Cortex of kidney (tissue), 1 donor: ENCODE data around the gene UBTFL1.
"Not testable (repeated sequence)": the region's sequence is repeated elsewhere in the genome, so short reads cannot be mapped to it uniquely, and the experiment has no call there.

Source experiments
- DNase-seq: peaks from one replicate; lab custom pipeline; 2025; lab: John Stamatoyannopoulos, UW

UBTFL1 gene, protein sequence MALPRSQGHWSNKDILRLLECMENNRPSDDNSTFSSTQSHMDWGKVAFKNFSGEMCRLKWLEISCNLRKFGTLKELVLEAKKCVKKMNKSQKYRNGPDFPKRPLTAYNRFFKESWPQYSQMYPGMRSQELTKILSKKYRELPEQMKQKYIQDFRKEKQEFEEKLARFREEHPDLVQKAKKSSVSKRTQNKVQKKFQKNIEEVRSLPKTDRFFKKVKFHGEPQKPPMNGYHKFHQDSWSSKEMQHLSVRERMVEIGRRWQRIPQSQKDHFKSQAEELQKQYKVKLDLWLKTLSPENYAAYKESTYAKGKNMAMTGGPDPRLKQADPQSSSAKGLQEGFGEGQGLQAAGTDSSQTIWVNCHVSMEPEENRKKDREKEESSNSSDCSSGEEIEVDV

DNA sequence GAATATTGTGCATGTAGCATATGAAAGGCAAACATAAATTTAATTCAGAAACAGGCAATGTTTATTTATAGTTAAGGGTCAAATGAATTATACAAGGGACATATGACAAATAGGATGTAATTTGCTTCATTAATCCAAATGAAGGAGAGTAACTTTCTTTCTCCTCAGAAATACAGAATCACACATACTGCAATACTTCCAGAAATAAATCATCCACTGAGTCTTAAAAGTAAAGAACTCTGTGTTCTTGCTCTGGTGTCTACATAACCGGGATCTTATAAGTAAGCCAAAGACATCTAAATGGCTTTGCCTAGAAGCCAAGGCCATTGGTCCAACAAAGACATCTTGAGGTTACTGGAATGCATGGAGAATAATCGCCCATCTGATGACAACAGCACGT lies at the start of gene UBTFL1:
Gene UBTFL1 (plus strand): TSS at position 301 of the 400 bp plus-strand sequence. CDS start 0 bp downstream, at position 301.
- DNase-seq, result not testable (repeated sequence)

GRCh38 chr11:90051591-90052209 lies 34.0 kb upstream of the UBTFL1 start:
- DNase-seq, result not testable (repeated sequence)

DNA sequence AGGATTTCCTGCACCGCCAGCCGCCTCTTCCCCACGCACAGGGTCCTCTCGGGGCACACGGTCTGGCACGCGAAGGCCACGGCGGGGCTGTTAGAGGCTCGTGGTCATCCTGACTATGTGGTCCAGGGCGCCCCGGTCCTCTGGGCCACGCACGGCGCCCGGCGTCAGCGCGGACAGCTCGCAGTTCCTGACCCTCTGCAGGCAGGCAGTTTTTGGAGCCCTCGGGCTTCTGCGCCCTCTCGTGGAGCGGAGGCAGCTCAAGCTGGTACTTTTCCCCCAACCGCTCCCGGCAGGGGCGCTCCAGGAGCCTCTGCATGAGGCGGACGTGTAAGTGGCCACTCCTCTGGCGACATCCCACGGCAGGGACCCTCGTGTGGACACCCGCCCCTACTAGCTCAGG lies 33.4 kb upstream of the UBTFL1 start:
- not testable (repeated sequence) for DNase-seq

DNA sequence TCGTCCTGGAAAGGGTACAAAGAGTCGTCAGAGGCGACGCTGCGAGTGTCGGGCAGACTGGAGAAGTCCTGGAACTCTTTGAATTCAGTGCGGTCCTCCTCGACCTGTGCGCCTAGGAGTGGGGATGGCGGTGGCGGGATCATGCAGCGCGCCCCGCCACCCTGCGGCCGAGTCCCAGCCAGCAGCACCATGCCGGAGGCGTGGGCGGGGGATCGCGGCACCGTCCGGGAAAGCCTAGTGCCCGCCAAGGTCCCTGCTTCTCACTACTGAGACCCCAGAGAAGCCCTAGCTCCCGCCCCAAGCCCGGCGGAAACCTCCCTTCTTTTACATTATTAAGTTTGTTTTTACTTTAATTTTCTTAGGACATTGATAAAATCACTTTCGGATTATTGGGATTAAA lies 32.2 kb upstream of the UBTFL1 start:
- DNase-seq, result not testable (repeated sequence)

DNA sequence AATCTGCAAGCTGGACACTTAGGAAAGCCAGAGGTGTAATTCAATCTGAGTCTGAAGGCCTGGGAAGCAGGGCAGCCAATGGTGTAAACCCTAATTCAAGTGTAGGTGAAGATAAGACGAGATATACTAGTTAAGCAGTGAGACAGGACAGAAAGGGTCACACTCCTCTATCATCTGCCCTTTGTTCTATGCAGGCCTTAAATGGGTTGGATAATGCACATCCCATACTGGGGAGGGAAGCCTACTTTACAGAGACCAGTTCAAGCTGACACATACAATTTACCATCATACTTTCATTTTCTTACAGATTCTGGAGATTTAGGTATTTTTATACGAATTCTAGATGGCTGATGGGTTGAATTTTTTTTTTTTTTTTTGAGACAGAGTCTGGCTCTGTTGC lies 3.0 kb downstream of the UBTFL1 start:
- DNase-seq, result not testable (repeated sequence)

DNA sequence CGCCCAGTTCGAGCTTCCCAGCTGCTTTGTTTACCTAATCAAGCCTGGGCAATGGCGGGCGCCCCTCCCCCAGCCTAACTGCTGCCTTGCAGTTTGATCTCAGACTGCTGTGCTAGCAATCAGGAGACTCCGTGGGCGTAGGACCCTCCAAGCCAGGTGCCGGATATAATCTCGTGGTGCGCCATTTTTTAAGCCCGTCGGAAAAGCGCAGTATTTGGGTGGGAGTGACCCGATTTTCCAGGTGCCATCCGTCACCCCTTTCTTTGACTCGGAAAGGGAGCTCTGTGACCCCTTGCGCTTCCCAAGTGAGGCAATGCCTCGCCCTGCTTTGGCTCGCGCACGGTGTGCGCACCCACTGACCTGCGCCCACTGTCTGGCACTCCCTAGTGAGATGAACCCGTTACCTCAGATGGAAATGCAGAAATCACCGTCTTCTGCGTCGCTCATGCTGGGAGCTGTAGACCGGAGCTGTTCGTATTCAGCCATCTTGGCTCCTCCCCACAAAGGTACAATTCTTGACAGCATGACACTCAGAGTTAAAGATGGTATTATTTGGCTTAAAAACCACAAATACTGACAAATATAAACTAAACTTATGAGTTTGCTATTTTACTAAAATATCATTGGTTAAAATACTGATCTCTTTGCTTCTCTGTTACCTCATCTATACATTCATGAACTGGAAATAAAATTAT lies 9.6 kb downstream of the UBTFL1 start:
- DNase-seq, result not testable (repeated sequence)

- DNase-seq, result not testable (repeated sequence)
Observed at GRCh38 chr11:90098261-90098660, 12.5 kb downstream of the UBTFL1 start.

- no peak for DNase-seq
Observed at GRCh38 chr11:90100431-90100830, 14.7 kb downstream of the UBTFL1 start.

DNA sequence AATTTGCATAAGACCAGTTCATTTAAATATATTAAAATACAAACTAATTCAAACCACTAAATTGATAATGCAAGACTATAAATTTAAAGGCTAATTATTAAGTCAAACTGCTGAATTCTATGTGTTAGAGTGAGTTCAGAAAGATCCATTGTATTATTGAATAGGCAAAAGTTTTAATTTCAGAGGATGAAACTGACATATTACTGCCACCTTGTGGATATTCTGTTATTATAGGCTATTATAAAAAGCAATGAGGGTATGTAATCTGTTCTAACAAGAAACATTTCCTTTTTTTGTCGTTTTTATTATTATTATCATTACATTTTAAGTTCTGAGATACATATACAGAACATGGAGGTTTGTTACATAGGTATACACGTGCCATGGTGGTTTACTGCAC lies 27.8 kb downstream of the UBTFL1 start:
- DNase-seq, result no peak

DNA sequence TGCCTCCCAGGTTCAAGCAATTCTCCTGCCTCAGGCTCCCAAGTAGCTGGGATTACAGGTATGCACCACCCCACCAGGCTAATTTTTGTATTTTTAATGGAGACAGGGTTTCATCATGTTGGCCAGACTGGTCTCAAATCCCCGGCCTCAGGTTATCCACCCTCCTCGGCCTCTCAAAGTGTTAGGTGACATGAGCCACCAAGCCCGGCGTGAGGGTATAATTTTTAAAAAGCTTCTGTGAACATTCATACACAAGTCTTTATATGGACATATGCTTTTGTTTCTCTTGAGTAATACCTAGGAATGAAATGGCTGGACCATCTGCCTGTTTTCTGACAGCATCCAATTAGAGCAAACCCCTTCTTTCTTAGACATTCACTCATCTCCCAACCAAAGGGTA lies 34.4 kb downstream of the UBTFL1 start:
- DNase-seq, result no peak

DNA sequence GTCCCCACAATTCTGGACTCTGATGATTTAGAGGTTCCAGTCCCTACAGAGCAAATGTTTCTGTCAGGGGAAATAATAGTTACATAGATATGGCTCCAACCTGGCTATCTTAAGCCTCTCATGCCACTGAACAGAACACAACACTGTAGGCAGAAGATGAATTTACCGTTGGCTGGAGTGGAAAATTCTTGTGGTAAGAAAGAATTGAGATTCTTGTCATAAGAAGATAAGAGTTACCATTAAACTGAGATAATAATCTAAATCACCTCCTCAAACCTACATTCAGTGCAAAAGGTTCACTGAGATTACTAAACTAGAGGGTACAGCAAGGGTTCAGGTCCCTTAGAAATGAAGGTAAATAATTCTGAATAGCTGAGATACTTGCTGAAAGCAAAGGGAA lies 38.6 kb downstream of the UBTFL1 start:
- no peak for DNase-seq

DNA sequence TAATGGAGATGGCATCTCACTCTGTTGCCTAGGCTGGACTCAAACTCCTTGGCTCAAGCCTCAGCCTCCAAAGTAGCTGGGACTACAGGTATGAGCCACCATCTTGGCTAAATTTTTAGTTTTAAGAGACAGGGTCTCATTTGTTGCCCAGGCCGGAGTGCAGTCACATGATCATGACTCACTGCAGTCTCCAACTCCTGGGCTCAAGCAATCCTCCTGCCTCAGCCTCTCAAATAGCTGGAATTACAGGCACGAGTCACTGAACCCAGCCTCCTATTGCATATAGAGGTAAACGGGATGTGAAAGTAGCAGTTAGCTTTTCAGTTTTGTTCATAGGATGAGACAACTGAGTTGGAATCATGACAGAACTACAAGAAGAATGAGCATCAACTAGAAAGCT lies 39.2 kb downstream of the UBTFL1 start:
- DNase-seq, result no peak

DNA sequence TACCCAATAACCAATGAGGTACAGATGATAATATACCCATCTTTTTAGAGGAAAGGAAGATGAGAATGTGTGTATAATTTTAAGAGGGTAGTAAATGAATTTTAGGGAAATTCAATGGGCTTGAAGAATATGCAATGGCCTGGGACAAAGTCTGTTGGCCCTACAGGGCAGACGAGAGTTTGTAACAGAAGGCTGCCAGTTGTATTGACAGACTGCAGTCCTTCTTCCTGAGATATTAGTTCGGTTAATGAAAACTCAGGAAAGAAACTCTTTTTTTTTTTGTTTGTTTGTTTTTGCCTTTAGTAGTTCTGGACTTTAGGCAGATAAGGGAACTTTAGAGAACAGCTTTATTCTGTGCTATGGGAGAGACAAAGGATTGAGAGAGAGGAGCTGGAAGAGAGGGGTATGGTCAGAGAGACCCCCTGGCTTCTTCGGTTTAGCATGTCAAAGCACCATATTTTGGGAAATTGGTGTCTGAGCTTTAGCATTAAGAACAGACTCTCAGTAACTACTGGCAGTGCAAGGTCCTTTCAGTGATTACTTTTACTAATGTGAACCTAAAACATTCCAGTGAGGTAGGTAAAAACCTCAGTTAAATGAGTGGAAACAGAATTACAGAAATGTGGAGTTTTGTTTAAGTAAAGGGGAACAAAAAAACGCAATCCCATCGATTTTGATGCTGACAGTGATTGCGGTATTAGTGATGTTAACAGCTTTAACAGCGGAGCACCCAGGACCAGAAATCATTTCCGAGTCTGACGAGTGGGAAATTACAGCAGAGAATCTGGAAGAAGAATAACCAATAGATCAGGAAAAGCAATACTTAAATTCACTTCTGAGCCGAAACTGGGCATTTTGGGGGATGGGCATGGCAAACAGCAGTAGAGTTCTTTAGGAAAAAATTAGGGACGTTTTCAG lies 48.1 kb downstream of the UBTFL1 start:
- DNase-seq, result no peak

DNA sequence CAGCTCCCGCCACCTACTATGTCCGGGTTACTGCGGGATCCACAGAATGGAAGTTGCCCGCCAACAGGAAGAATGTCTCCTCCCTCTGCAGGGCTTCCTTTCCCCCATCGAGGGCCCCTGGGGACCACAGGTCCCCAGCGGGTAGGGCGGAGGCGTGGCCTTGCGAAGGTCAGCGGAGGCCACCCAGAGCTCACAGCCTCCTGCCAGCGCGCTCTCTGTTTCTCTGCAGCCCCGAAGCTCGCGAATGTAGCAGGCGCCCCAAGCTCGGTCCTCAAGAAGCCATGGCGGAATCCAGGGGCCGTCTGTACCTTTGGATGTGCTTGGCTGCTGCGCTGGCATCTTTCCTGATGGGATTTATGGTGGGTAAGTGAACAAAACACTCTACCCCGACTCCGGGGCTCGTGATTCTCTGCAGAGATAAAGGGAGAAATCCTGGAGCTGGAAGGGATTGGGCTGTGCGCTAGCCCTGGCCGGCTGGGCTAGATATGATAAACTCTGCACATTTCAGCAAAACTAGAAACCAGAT lies 48.8 kb downstream of the UBTFL1 start, which contains the start of gene NAALAD2:
Gene NAALAD2 (plus strand): TSS at position 186 of the 526 bp plus-strand sequence. CDS start 96 bp downstream, at position 282.
- no peak for DNase-seq

- DNase-seq, result no peak
Observed at GRCh38 chr11:90135016-90135415, 49.3 kb downstream of the UBTFL1 start.
